Activated naive CD4-positive, alpha-beta T cell treated with anti-CD3 and anti-CD28 coated beads, Interleukin-2, amount 50 U/mL, for 72 hours (primary cell): ENCODE data around the gene VAV2. TPM values are rescaled to one million over a fixed set of nuclear protein-coding genes. Genes with fewer than 3 reads are reported as not detected.
A peak's percentile ranks its signal among the peaks of the same experiment; 100 is the strongest.
"Not testable (repeated sequence)": the region's sequence is repeated elsewhere in the genome, so short reads cannot be mapped to it uniquely, and the experiment has no call there.

Experiments
- ATAC-seq, 2 donors: fragments of 150-1000 bp; cut with Tn5 transposase; 2 replicates each; pipeline ENCODE4 v1.10.0; 2021; ENCODE audit warnings: mild to moderate bottlenecking in 2 of 2, moderate library complexity in 2 of 2
- DNase-seq, 2 donors: peaks; one replicate each; pipeline ENCODE4 v3.0.0; 2021 to 2022; ENCODE audit warnings: low spot score in 2 of 2
- H3K27ac Mint-ChIP-seq, 2 donors: one replicate each; pipeline ENCODE4 v1.8.0; 2022; ENCODE audit warnings: mild to moderate bottlenecking in 2 of 2, mixed read lengths in 2 of 2
- H3K36me3 Mint-ChIP-seq, 2 donors: one replicate each; pipeline ENCODE4 v1.8.0; 2022; ENCODE audit warnings: mixed read lengths in 2 of 2
- H3K9me3 Mint-ChIP-seq, 2 donors: one replicate each; pipeline ENCODE4 v1.8.0; 2022; ENCODE audit warnings: mixed read lengths in 2 of 2
- total RNA-seq, 2 donors: library from RNA; stranded (reverse); gene quantifications; one replicate each; pipeline ENCODE4 v1.2.3, GENCODE V29; 2022

The VAV2 gene
- total RNA-seq, 2 donors from 2014 or later, result 7.5 to 9.1 TPM

- no peak overlapping the region for H3K27ac Mint-ChIP-seq
- H3K36me3 Mint-ChIP-seq, result no peaks in the 10 kb centered on the region
- no peak for ATAC-seq
- no peaks in the 10 kb centered on the region for H3K9me3 Mint-ChIP-seq
- DNase-seq, result no peak
Measured at GRCh38 chr9:133906932-133907910, 84.9 kb downstream of the VAV2 start.

GRCh38 chr9:133906218-133906617 is 85.9 kb downstream of the VAV2 start:
- Mint-ChIP-seq H3K9me3 (no peaks in the 10 kb centered on the region), H3K27ac (no peak overlapping the region), H3K36me3 (no peaks in the 10 kb centered on the region)
- ATAC-seq (no peak), DNase-seq (no peak)

GRCh38 chr9:133905493-133905892 is 86.6 kb downstream of the VAV2 start:
- no peak overlapping the region for H3K27ac Mint-ChIP-seq
- ATAC-seq (no peak), DNase-seq (no peak)
- no peaks in the 10 kb centered on the region for H3K9me3 Mint-ChIP-seq
- H3K36me3 Mint-ChIP-seq, result no peaks in the 10 kb centered on the region

GRCh38 chr9:133904346-133905090 is 87.6 kb downstream of the VAV2 start:
- ATAC-seq, result no peak
- H3K9me3 Mint-ChIP-seq, result no peaks in the 10 kb centered on the region
- H3K36me3 Mint-ChIP-seq, result no peaks in the 10 kb centered on the region
- DNase-seq, result no peak
- H3K27ac Mint-ChIP-seq, result no peak overlapping the region

GRCh38 chr9:133901184-133901835 is 90.8 kb downstream of the VAV2 start:
- ATAC-seq (no peak), DNase-seq (no peak)
- no peaks in the 10 kb centered on the region for H3K9me3 Mint-ChIP-seq
- H3K36me3 Mint-ChIP-seq, result no peaks in the 10 kb centered on the region
- H3K27ac Mint-ChIP-seq, result no peak overlapping the region

- DNase-seq, result no peak
- no peaks in the 10 kb centered on the region for H3K36me3 Mint-ChIP-seq
- H3K27ac Mint-ChIP-seq, result peak overlapping the region in 1 of 2 donors; percentile 39
- no peaks in the 10 kb centered on the region for H3K9me3 Mint-ChIP-seq
- ATAC-seq, result no peak
Measured at GRCh38 chr9:133897675-133898074, 94.4 kb downstream of the VAV2 start.

GRCh38 chr9:133896007-133896406 is 96.1 kb downstream of the VAV2 start:
- DNase-seq, H3K27ac Mint-ChIP-seq, ATAC-seq, H3K9me3 Mint-ChIP-seq, H3K36me3 Mint-ChIP-seq: not testable (repeated sequence)

- Mint-ChIP-seq H3K9me3 (no peaks in the 10 kb centered on the region), H3K36me3 (no peaks in the 10 kb centered on the region), H3K27ac (no peak overlapping the region)
- DNase-seq (no peak), ATAC-seq (no peak)
Measured at GRCh38 chr9:133895335-133895734, 96.8 kb downstream of the VAV2 start.

GRCh38 chr9:133894377-133895321 is 97.5 kb downstream of the VAV2 start:
- Mint-ChIP-seq H3K9me3 (no peaks in the 10 kb centered on the region), H3K27ac (no peak overlapping the region), H3K36me3 (no peaks in the 10 kb centered on the region)
- ATAC-seq (no peak), DNase-seq (no peak)

- ATAC-seq, result no peak
- Mint-ChIP-seq H3K9me3 (no peaks in the 10 kb centered on the region), H3K36me3 (no peaks in the 10 kb centered on the region), H3K27ac (peak overlapping the region in 1 of 2 donors; percentile 38)
- DNase-seq, result no peak
Measured at GRCh38 chr9:133893191-133893994, 98.7 kb downstream of the VAV2 start.

GRCh38 chr9:133892193-133892920 is 99.8 kb downstream of the VAV2 start:
- no peak for DNase-seq
- no peak for ATAC-seq
- H3K9me3 Mint-ChIP-seq, result no peaks in the 10 kb centered on the region
- peak overlapping the region in 1 of 2 donors; percentile 38 for H3K27ac Mint-ChIP-seq
- H3K36me3 Mint-ChIP-seq, result no peaks in the 10 kb centered on the region

GRCh38 chr9:133891741-133892140 is 100.4 kb downstream of the VAV2 start:
- Mint-ChIP-seq H3K9me3 (no peaks in the 10 kb centered on the region), H3K36me3 (no peaks in the 10 kb centered on the region), H3K27ac (no peak overlapping the region)
- DNase-seq (no peak), ATAC-seq (no peak)

- no peaks in the 10 kb centered on the region for H3K36me3 Mint-ChIP-seq
- no peaks in the 10 kb centered on the region for H3K9me3 Mint-ChIP-seq
Measured at GRCh38 chr9:133890583-133890982, 101.5 kb downstream of the VAV2 start.

GRCh38 chr9:133889584-133890301 is 102.4 kb downstream of the VAV2 start:
- no peaks in the 10 kb centered on the region for H3K36me3 Mint-ChIP-seq
- DNase-seq, result no peak
- H3K9me3 Mint-ChIP-seq, result no peaks in the 10 kb centered on the region
- peak overlapping the region in 1 of 2 donors; percentile 59 for H3K27ac Mint-ChIP-seq
- ATAC-seq, result no peak

More at GRCh38 chr9:133890583-133890982, 101.5 kb downstream of the VAV2 start:
- DNase-seq, result no peak
- ATAC-seq, result no peak
- H3K27ac Mint-ChIP-seq, result no peak overlapping the region
